Lung (tissue), 12 donors: ENCODE measurements around the gene HS1BP3. TPM values are rescaled to one million over a fixed set of nuclear protein-coding genes. Genes with fewer than 3 reads are reported as not detected.

Experiments
- ATAC-seq: fragments of 200-7000 bp; cut with Tn5 transposase; one replicate; pipeline ENCODE4 v1.9.1; 2020; ENCODE audit warnings: moderate number of reproducible peaks; ENCODE audit not compliant: insufficient read depth, low FRiP score
- DNase-seq, 3 donors: peaks; one replicate each; pipeline ENCODE4 v3.0.0-alpha.2; 2013 to 2017
- H3K27ac ChIP-seq, 2 donors: one replicate each; pipeline ENCODE4 v1.5.1; 2013; ENCODE audit warnings: mild to moderate bottlenecking in 2 of 2, moderate library complexity in 2 of 2, control low read depth in 1 of 2, inconsistent platforms in 1 of 2, low read depth in 1 of 2, low read length in 1 of 2
- H3K27me3 ChIP-seq, 3 donors: one replicate each; pipeline ENCODE4 v1.5.1; 2013; ENCODE audit warnings: low read length in 2 of 3; ENCODE audit not compliant: control insufficient read depth in 3 of 3, insufficient read depth in 3 of 3
- H3K36me3 ChIP-seq, 4 donors: one replicate each; pipeline ENCODE4 v1.5.1; 2013; ENCODE audit warnings: low read length in 4 of 4, mild to moderate bottlenecking in 1 of 4, moderate library complexity in 1 of 4; ENCODE audit not compliant: control insufficient read depth in 4 of 4, insufficient read depth in 4 of 4
- H3K4me1 ChIP-seq, 5 donors: one replicate each; pipeline ENCODE4 v1.5.1; 2013; ENCODE audit warnings: low read length in 5 of 5, mild to moderate bottlenecking in 2 of 5, moderate library complexity in 1 of 5; ENCODE audit not compliant: control insufficient read depth in 5 of 5, insufficient read depth in 5 of 5
- H3K4me3 ChIP-seq: one replicate; pipeline ENCODE4 v1.5.1; 2013; ENCODE audit warnings: mild to moderate bottlenecking, control low read depth, moderate library complexity
- H3K9ac ChIP-seq, 2 donors: one replicate each; pipeline ENCODE4 v1.5.1; 2013; ENCODE audit warnings: low read length in 2 of 2, control low read depth in 1 of 2; ENCODE audit not compliant: insufficient read depth in 1 of 2
- H3K9me3 ChIP-seq, 4 donors: one replicate each; pipeline ENCODE4 v1.5.1; 2013; ENCODE audit warnings: low read length in 3 of 4, mild to moderate bottlenecking in 1 of 4, moderate library complexity in 1 of 4; ENCODE audit not compliant: control insufficient read depth in 4 of 4, insufficient read depth in 3 of 4
- CTCF ChIP-seq: IDR thresholded peaks from 2 replicates; pipeline ENCODE4 v1.5.1; 2012; ENCODE audit warnings: mild to moderate bottlenecking; ENCODE audit errors: control extremely low read depth, extremely low read depth
- WGBS, 2 donors: extraction: QIAGEN DNeasy Blood & Tissue Kit; methylation state at CpG; one replicate each; pipeline ENCODE4 v1.1.7; 2013; 5-methylcytosine and 5-hydroxymethylcytosine counted together
- polyA plus RNA-seq, 2 donors: library from polyadenylated mRNA; stranded (reverse); fragments of 200-250 nt; gene quantifications; one replicate each; pipeline ENCODE4 v1.2.1, GENCODE V29; 2013
- total RNA-seq, 2 donors: library from RNA; depleted of rRNA in 1 of 2; stranded (reverse); fragments of >200 nt in 1 of 2; gene quantifications; one replicate each; pipeline ENCODE4 v1.2.1, GENCODE V29; 2014 to 2021
- donor health status: control.
- donor health status: control.
- donor health status: Bipolar disorder and iron deficiency.
- donor health status: healthy.
- donor health status: DM: yes; HTN: yes; CAD: no.

The HS1BP3 gene
- total and polyA plus RNA-seq, 4 donors: 25.4 to 41.4 (median 33.4) TPM

- Histone ChIP-seq H3K4me3 (no peak overlapping the region), H3K9ac (no peak overlapping the region), H3K4me1 (peaks cover 8 to 45% (median 14%) of the 10 kb centered on the region in 5 donors), H3K36me3 (no peaks in the 10 kb centered on the region), H3K27me3 (no peaks in the 10 kb centered on the region), H3K27ac (peak overlapping the region in 1 of 2 donors; percentile 52), H3K9me3 (no peaks in the 10 kb centered on the region)
- 62 to 68% methylated on average over 14 of the region's 14 CpGs for WGBS, 2 donors
- no peak for TF ChIP-seq CTCF
- ATAC-seq (no peak), DNase-seq (no peak)
These were observed 55.3 kb downstream of the HS1BP3 start for GRCh38 chr2:20595439-20596192.

DNA sequence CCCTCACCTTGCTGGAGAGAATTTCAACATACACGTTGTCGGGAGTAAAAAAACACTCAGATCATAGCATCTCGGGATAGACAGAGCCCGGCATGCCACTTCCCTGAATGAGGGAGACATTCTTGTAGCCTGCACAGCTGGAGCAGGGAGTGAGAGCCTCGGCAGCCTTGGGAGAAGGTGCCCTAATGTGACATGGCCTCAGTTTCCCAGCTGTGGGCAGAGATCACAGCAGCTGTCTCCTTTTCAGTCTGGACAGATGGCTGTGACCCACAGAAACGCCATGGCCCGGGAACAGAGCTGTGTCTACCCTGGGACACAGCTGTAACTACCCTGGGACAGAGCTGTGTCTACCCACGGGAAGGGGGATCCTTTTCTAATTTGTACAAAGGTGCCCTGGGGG lies 55.9 kb downstream of the HS1BP3 start:
- ATAC-seq: no peak
- Histone ChIP-seq H3K9me3 (no peaks in the 10 kb centered on the region), H3K4me1 (peaks cover 8 to 45% (median 15%) of the 10 kb centered on the region in 5 donors), H3K9ac (no peak overlapping the region), H3K4me3 (no peak overlapping the region), H3K27me3 (no peaks in the 10 kb centered on the region), H3K27ac (peak overlapping the region in 1 of 2 donors; percentile 52), H3K36me3 (no peaks in the 10 kb centered on the region)
- TF ChIP-seq CTCF: no peak
- DNase-seq: no peak
- WGBS, 2 donors: 87 to 89% methylated on average over 8 of the region's 8 CpGs

DNA sequence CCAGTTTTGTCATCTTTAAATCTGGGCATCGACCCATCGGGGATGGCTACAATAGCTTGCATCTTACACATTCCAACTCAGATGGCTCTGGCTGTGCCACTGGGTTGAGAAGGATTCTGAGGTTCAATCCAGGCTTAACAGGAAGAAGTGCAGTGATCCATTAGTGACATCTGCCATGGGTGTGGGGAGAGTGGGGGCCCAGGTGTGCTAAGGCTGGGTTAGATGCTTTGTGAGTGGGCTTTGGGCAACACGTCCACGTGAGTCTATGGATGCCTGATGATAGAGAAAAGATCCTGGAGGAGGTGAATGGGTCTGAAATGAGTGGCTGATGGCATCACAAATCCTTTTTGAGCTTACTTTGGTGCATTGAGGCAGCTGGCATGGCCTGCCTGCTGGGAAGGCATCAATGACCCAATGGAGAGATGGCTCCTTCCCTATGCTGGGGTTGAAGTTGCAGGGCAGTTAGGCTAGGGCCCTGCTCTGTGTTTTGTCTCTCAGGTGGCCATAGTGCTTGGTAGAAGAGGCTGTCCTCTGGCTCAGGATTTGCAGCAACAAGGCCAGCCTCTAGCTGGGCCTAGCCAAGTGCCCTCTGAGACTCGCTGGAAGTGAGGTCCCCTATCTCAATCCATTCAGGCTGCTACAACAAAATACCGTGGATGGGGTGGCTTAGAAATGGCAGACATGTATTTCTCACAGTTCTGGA lies 56.7 kb downstream of the HS1BP3 start:
- no peak overlapping the region for H3K9ac ChIP-seq
- no peak for DNase-seq
- 82 to 83% methylated on average over 6 of the region's 6 CpGs for WGBS, 2 donors
- no peak for TF ChIP-seq CTCF
- H3K27ac ChIP-seq: peak overlapping the region in 1 of 2 donors; percentile 52
- no peaks in the 10 kb centered on the region for H3K9me3 ChIP-seq
- no peak overlapping the region for H3K4me3 ChIP-seq
- H3K4me1 ChIP-seq: peaks cover 8 to 41% (median 15%) of the 10 kb centered on the region in 5 donors
- peak; percentile 0 for ATAC-seq
- H3K27me3 ChIP-seq: no peaks in the 10 kb centered on the region
- no peaks in the 10 kb centered on the region for H3K36me3 ChIP-seq
